ENCODE results near the gene USP10.
"Not testable (repeated sequence)": the region's sequence is repeated elsewhere in the genome, so short reads cannot be mapped to it uniquely, and the experiment has no call there.

Gene USP10

GRCh38 chr16:84675423-84675822, 24.4 kb upstream of the USP10 start:
- DNase-seq (ENCODE audit: low read depth) = no peak

GRCh38 chr16:84675884-84676283, 23.9 kb upstream of the USP10 start:
- no peak for DNase-seq (ENCODE audit: low read depth)

- DNase-seq (ENCODE audit: low read depth) = no peak
These were observed 22.6 kb upstream of the USP10 start for GRCh38 chr16:84677017-84677803.

- DNase-seq (ENCODE audit: low read depth) = no peak
These were observed 22.0 kb upstream of the USP10 start for GRCh38 chr16:84677849-84678248.

GRCh38 chr16:84678541-84678940, 21.3 kb upstream of the USP10 start:
- no peak for DNase-seq (ENCODE audit: low read depth)

GRCh38 chr16:84680165-84680842, 19.5 kb upstream of the USP10 start:
- no peak for DNase-seq (ENCODE audit: low read depth)

GRCh38 chr16:84680843-84681629, 18.8 kb upstream of the USP10 start:
- DNase-seq (ENCODE audit: low read depth) = no peak

- no peak for DNase-seq (ENCODE audit: low read depth)
These were observed 15.9 kb upstream of the USP10 start for GRCh38 chr16:84683691-84684591.

- DNase-seq (ENCODE audit: low read depth) = no peak
These were observed 15.2 kb upstream of the USP10 start for GRCh38 chr16:84684592-84684965.

GRCh38 chr16:84685210-84685609, 14.6 kb upstream of the USP10 start:
- DNase-seq (ENCODE audit: low read depth) = no peak

GRCh38 chr16:84686707-84687298, 13.0 kb upstream of the USP10 start:
- DNase-seq (ENCODE audit: low read depth) = no peak

- no peak for DNase-seq (ENCODE audit: low read depth)
These were observed 12.1 kb upstream of the USP10 start for GRCh38 chr16:84687715-84688114.

- not testable (repeated sequence) for DNase-seq (ENCODE audit: low read depth)
These were observed 11.6 kb upstream of the USP10 start for GRCh38 chr16:84688163-84688562.

GRCh38 chr16:84689111-84689510, 10.7 kb upstream of the USP10 start:
- DNase-seq (ENCODE audit: low read depth) = no peak

- no peak for DNase-seq (ENCODE audit: low read depth)
These were observed 9.5 kb upstream of the USP10 start for GRCh38 chr16:84690088-84690819.

- no peak for DNase-seq (ENCODE audit: low read depth)
These were observed 7.2 kb upstream of the USP10 start for GRCh38 chr16:84692451-84693214.

- not testable (repeated sequence) for DNase-seq (ENCODE audit: low read depth)
These were observed 5.9 kb upstream of the USP10 start for GRCh38 chr16:84693869-84694268.

GRCh38 chr16:84694980-84695379, 4.8 kb upstream of the USP10 start:
- DNase-seq (ENCODE audit: low read depth) = no peak

GRCh38 chr16:84699147-84699711, 571 bp upstream of the USP10 start:
- no peak for DNase-seq (ENCODE audit: low read depth)
